GM21515 (cell line): ENCODE results near the gene SCN9A.
"Not testable (repeated sequence)": the region's sequence is repeated elsewhere in the genome, so short reads cannot be mapped to it uniquely, and the experiment has no call there.

ENCODE experiments used
- ATAC-seq: cut with Tn5 transposase; IDR thresholded peaks from one replicate; pipeline ENCODE4 v1.9.1; 2021; ENCODE audit not compliant: unreplicated experiment

Gene SCN9A

GRCh38 chr2:166375195-166375735 is 479 bp downstream of the SCN9A start:
- peak; percentile 50 for ATAC-seq

DNA sequence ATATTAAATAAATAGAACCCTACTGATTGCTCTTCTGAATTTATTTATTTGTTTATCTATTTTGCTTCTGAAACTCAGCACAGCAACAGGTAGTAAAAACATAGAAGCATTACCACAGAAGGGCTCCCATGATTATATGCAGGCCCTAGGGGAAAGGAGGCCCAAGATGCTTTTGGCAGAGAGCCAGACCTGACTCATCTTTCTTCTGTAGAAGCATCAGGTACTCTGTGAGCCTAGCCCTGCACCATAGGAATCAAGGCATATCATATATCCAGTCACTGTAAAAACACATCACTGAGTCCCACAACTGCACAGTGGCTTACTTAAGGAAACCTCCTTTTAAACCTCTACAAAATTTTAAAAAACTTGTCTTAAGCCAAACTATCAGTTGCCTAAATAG is 1.8 kb downstream of the SCN9A start:
- no peak for ATAC-seq

GRCh38 chr2:166373539-166373938 is 2.2 kb downstream of the SCN9A start:
- no peak for ATAC-seq

- no peak for ATAC-seq
Measured at GRCh38 chr2:166373105-166373504, 2.6 kb downstream of the SCN9A start.

DNA sequence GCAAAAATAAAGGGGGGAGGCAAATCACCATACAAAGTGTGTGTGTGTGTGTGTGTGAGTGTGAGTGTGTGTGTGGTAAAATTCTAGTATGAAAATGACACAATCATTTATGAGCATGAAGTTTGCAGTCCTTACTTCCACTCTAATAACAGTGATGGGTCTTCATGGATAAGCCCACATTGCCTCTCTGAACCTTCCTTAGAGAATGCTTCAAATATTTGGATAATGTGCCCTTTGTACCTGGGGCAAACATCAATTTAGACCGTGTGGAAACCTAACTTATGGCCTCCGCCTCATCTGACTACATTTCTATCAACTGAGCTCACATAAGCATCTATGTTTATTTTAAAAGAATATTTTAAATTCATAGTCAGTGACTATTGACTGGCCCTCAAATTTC is 3.7 kb downstream of the SCN9A start:
- no peak for ATAC-seq

GRCh38 chr2:166365803-166366420 is 9.8 kb downstream of the SCN9A start:
- no peak for ATAC-seq

DNA sequence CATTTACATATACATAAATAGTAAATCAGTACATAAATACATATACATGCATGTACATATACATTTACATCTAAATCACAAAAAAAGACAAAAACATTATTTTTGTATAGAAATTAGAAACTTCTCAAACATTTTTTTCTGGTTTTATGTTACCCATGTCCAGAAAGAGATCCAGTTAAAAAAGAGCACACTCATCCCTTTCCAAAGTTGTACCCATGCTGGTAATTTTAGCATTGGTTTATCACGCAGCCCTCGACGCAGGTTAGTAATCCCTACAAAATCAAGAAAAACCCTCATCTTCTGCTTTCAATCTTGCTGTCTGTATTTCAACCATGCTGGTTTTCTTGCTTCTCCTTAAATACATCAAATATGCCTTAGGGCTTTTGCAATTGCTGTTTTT is 10.5 kb downstream of the SCN9A start:
- ATAC-seq = no peak

DNA sequence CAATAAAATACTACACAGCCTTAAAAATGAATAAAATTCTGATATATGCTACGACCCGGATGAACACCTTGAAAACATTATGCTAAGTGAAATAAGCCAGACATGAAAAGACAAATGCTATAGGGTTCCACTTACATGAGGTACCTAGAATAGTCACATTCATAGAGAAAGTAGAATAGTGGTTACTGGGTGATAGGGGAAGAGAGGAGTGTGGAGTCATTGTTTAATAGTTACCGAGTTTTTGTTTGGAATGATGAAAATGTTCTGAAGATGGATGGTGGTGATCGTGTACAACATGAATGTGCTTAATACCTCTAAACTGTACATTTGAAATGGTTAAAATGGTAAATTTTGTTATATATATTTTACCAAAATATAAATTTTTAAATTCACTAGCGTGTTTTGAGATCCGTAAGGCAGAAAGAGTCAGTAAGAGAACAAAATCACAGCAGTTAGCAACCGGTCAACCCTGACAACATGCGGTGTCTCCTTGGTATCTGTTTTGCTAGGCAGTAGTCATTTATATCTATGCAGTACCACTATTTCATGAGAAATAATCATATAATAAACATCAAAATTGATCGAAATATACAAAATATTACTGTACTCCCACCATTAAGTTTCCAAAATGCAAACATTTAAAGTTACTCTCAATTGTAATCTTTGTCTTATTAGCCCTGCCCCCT is 11.1 kb downstream of the SCN9A start:
- ATAC-seq = no peak

DNA sequence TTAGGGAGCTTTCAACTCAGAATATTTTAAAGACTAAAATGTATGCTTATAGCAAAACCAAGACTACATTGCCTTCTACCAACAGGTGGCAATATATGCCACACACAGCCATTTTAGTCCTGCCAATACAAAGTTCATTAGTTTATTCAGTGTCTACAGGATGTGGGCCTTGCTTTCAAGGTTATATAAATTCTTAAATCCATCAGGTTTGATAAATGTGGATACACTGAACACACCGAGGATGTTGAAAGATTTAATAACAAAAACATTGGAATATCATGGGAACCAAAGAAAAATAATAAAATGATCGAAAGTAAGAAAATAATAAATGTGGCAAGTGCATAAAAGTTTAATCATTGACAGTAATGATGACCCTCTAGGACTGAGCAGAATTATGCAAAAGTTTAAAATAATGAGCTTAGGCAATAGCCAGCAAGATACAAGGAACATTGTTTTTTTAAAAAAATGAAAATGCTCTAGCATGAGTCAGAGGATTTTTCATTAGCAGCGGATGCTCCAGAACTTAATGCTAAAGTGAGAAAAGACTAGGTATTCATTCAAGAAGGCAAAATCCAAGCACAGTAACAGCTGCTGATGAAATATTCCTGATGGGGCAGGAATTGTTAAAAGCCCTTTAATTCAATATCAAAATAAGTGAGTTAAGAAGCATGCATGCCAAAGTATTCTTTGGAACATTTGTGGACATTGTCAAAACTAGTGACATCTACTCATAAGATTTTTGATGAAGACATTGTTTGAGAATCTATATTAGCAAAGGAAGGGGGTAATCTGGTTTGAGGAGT is 14.2 kb downstream of the SCN9A start:
- ATAC-seq = peak; percentile 65

DNA sequence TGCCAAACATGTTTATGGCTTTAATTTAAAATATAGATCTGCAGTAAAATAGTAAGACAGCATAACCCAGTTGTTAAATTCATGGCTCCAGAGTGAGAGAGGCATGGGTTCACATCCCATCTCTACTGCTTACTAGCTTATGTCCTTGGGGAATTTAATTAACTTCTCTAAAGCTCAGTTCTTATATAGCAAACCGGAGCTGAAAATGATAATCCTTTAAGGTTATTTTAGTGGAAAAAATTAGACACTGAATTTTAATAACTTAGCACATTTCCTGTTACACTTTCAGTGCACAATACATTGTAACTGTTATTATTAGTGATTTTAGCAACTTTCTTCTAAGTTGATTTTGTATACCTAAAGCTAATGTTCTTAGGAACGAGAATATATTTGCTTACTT is 14.8 kb downstream of the SCN9A start:
- ATAC-seq = no peak

DNA sequence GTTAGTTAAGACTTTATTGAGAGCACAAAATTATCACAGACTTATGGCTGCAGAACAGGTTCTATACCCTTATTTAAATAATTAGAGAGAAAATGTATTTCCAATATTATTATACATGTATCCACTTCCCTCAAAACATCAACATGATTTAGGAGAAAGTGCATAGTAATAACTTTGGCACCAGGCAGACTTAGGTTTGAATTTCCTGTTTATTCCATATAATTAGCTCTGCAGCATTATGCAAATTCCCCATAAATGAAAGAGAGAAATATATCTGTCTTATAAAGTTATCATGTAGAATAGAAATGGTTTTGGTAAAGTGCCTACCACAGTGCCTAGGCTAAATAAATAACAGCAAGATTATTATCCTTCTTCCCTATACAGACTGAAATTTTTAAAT is 15.3 kb downstream of the SCN9A start:
- no peak for ATAC-seq

GRCh38 chr2:166357950-166358321 is 17.8 kb downstream of the SCN9A start:
- ATAC-seq = not testable (repeated sequence)

DNA sequence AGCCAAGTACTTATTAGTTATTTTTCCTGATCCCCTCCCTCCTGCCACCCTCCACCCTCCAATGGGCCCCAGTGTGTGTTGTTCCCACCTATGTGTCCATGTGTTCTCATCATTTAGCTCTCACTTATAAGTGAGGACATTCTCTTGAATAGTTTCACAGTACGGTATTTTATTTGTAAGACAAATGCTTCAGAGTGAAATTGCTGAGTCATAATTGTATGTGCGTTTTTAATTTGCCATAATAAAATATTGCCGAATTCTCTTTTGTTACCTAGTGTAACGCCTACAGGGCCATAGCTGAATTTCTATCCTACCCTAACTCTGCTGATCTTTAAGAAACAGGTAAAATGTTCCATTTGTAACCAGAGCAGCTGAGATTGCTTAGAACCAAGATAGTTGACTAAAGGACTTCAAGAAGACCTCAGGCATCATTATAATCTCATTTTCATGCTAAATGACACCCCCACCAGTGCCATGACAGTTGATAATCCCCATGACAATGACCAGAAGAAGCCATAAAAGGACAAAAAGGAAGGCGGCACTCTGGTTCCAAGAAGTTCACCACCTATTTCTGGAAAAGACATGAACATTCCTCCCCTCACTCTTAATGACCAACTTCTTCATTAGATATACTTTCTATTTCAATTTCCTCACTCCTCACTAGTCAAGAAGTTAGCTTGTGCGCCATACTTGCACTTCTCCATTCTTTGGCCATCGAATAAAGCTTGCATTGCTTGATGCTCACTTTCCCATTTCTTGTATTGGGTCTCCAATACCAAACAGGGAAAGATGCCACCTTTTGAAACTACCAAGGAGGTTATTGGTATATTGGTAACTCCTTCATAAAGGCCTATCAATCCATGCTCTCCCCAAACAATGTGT is 18.4 kb downstream of the SCN9A start:
- ATAC-seq = no peak

DNA sequence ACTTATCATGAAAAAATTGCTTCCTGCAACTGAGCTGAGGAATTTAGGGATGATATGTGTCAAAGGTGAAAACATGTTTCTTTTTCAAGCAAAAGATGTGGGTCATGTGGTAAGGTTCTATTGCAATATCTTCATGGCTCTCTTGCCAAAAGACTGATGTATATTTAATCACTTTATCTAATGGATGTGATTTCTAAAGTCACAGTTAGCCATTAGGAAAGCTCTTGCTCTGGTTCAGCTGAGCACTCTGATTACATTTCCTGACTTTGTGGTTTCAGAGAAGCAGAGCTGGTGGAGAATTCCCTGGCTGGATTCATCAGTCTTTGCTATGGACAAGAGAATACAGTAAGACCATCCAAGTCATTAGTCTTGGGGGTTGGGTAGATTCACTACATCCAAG is 24.4 kb downstream of the SCN9A start:
- ATAC-seq = no peak

DNA sequence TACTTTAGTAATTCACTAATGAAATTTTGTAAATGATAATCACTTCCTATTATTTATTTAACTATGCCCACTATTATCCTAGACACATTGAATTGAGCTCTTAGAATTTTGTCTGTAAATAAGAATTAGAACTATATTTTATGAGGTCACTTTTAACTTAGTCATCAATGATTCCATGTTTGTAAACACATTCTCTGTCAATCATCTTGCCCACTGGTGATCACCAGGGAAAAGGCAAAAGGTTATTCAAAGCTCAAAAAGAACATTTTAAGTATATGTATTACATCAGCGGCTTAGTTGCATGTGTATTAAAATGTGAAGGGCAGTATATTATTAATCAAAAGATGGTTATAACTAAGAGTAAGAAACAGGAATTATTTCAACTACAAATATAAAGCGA is 25.2 kb downstream of the SCN9A start:
- ATAC-seq = no peak

DNA sequence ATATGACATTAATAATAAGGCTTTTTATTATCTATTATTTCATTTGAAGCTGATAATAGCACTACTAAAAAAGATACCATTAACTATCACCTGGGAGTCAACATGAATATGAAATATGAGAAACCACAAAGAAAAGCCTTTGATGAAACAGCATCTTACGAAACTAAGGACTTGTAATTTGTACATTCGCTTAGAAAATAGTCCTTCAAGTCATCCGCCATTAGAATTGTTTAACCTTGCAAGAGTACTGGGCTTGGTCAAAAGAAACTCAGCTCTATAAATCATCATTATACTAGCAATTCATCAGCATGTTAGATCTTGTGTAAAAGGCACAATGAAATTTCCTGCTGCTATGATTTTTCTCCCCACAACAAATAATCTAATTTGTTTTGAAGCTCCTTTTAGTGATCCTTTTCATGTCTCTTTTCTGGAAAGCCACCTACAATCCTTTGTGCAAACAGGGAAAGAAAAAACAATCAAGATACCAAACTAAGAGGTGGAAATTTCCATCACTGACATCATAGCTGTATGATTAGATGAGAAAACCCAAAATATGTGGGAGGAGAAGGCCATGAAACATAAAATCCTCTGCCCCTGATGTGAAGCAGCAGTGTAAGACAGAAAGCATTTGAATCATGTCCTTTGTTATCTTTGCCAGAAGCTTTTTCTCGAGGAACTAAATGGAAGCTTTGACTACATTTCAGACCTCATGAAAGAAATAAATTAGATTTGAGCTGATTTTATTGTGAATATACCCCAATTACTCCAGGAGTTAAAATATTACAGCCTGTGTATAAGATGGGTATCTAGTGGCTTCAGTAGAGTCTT is 31.2 kb downstream of the SCN9A start:
- ATAC-seq = no peak

DNA sequence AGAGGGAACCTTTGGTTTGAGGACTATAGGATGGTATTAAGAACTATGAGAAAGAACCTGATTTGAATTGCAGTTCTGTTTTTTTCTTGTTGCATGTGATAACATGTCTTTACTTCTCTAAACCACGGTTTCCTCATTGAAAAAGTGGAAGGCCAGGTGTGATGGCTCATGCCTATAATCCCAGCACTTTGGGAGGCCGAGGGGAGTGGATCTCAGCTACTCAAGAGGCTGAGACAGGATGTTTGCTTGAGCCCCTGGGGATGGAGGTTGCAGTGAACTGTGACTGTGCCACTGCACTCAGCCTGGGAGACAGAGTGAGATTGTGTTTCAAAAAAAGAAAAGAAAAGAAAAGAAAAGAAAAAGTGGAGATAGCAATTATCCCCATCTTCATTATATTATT is 32.3 kb downstream of the SCN9A start:
- ATAC-seq = no peak

- ATAC-seq = no peak
Measured at GRCh38 chr2:166341426-166341825, 34.3 kb downstream of the SCN9A start.

DNA sequence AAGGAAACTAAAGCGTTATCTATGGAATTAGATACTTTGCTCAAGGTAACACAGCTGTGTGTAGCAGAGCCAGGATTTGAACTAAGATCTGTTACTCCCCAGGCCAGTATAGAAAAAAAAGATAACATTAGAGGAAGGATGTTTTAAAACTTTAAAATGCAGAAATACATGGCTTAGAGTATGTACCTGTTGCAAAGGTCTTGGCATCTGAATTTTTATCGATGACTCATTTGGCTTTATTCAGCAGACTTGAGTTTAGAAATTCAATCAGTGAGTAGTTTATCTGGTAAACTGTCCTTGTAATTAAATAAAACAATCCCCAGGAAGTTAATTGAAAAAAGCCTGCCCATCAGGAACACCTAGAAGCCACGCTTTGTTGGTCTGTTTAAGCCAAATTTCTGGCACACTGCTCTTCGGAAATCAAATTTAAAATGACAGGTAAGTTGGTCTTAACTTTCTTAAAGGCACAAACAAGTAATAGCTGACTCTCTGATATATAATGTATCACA is 36.9 kb downstream of the SCN9A start:
- ATAC-seq = no peak

GRCh38 chr2:166337932-166338331 is 37.8 kb downstream of the SCN9A start:
- no peak for ATAC-seq
